ENCODE data around the gene CCDC28A.
"Not testable (repeated sequence)": the region's sequence is repeated elsewhere in the genome, so short reads cannot be mapped to it uniquely, and the experiment has no call there.

The CCDC28A gene

DNA sequence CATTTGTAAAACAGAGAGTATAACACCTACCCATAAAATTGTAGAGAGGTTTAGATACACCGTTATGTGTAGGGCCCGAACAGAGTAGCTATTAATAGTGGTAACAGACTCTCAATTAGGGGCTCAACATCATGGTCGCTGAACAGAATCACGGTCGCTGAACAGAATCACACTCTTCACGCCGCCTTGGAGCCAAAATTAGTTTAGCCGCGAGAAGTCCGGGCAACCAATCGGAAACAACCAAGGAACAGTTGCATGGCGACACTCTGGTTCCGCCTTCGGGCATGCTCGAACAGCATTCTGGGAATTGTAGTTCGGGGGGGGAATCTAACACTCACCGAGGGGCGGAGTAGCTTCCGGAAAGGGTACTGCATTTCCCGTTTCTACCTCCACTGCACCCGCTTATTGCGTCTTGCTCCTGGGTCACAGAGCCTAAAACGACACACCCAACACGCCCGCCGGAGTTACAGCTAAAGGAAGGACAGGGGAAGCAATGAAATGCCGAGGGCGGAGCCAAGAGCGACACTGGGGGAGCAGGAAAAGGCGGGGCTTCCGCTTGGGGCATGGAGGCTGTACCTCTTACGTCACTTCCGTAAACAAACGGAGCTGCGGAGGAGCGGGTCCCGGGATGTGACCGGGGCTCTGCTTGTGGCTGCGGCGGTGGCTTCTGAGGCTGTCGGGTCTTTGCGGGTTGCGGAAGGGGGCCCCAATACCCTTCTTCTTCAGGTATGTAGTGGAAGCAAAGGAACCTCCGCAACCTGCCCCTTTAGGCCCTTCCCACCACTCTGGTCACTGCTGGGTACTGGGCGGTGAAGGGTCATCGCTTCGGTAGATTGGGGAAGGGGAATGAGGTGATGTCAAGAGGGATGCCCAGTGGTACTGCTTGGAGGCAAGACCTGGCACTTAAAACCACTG is at the start of gene CCDC28A:
Gene CCDC28A (plus strand): TSS at position 593 of the 915 bp plus-strand sequence. CDS start 2,352 bp downstream, outside the sequence.
- peak; percentile 79 to 80 for DNase-seq (ENCODE audit: low read depth in 2 of 2)

DNA sequence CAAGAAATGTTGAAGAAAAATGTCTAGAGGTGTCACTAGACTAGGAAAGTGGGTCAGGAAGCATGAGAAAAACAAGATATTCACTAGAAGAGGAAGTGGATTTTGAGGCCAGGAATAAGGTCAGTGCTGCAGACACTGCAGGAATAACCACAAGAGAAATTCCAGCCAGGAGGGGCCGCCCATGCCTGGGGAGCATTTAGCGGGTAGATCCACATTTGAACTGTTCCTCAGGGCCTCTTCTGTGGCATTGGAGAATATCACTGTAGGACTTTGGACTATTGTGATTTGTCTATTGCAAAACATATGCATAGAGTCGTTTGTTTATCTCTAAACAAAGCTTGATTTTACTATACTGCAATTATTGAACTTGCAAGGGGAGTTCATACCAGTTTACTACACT is 49.6 kb upstream of the CCDC28A start:
- DNase-seq (ENCODE audit: low read depth in 2 of 2): no peak

GRCh38 chr6:138726066-138726756 is 47.4 kb upstream of the CCDC28A start:
- DNase-seq (ENCODE audit: low read depth in 2 of 2): no peak

GRCh38 chr6:138726757-138727097 is 46.8 kb upstream of the CCDC28A start:
- DNase-seq (ENCODE audit: low read depth in 2 of 2): no peak

DNA sequence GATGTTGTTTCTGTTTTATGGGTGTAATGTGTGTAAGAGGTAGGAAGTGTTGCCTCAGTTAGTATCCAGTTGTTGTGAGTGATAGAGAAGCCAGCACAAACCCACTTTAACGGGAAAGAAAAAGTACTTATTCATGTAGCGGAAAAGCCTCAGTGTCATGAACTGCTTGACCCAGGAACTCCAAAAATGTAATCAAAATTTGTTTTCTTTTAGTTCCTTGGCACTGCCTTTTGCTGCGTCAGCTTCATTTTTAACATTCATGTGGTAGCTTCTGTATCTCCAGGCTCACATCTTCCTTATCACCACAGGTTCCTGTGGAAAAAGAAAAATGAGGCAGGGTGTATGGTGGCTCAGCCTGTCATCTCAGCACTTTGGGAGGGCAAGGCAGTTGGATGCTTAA is 46.4 kb upstream of the CCDC28A start:
- DNase-seq (ENCODE audit: low read depth in 2 of 2): no peak

GRCh38 chr6:138728662-138729061 is 44.9 kb upstream of the CCDC28A start:
- DNase-seq (ENCODE audit: low read depth in 2 of 2): no peak

DNA sequence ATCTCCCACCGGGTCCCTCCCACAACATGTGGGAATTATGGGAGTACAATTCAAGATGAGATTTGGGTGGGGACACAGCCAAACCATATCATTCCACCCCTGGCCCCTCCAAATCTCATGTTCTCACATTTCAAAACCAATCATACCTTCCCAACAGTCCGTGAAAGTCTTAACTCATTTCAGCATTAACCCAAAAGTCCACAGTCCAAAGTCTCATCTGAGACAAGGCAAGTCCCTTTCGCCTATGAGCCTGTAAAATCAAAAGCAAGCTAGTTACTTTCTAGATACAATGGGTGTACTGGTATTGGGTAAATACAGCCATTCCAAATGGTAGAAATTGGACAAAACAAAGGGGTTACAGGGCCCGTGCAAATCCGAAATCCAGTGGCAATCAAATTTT is 43.5 kb upstream of the CCDC28A start:
- DNase-seq (ENCODE audit: low read depth in 2 of 2): not testable (repeated sequence)

GRCh38 chr6:138734585-138734984 is 39.0 kb upstream of the CCDC28A start:
- no peak for DNase-seq (ENCODE audit: low read depth in 2 of 2)

- DNase-seq (ENCODE audit: low read depth in 2 of 2): no peak
Measured at GRCh38 chr6:138736640-138737039, 36.9 kb upstream of the CCDC28A start.

- DNase-seq (ENCODE audit: low read depth in 2 of 2): no peak
Measured at GRCh38 chr6:138752017-138752416, 21.6 kb upstream of the CCDC28A start.

GRCh38 chr6:138757136-138757535 is 16.4 kb upstream of the CCDC28A start:
- DNase-seq (ENCODE audit: low read depth in 2 of 2): no peak

DNA sequence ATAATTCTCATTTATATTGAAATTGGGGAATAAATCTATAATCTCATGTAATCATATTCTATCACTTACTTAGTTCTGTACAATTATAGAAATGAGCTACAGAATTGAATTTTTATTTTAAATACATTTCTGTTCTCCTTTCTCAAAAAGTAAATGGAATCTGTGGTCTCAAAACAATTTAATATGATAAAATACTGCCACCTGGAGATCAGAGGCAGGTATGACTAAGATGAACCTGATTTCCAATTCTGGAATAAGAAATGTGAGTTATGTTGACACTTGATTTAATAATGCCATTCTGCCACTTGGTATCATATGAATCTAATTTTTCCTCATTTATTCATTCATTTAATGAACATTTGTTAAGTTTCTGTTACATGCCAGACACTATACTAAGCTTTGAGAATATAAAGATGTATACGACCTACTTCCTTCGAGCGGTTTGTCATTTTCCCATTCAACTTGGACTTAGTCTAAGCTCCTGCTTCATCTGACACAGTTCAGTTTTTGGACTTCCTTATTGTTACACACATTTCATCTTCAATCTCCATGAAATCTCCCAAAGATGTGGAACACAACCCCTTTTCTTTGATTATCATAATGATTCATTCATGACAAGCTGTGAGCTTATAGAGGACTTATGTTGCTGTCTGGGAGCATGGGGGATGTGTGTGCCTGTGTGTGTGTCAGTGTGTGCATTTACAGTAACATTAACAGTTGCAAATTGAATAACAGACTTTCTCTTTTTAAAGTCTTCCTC is 7.5 kb upstream of the CCDC28A start:
- DNase-seq (ENCODE audit: low read depth in 2 of 2): no peak

DNA sequence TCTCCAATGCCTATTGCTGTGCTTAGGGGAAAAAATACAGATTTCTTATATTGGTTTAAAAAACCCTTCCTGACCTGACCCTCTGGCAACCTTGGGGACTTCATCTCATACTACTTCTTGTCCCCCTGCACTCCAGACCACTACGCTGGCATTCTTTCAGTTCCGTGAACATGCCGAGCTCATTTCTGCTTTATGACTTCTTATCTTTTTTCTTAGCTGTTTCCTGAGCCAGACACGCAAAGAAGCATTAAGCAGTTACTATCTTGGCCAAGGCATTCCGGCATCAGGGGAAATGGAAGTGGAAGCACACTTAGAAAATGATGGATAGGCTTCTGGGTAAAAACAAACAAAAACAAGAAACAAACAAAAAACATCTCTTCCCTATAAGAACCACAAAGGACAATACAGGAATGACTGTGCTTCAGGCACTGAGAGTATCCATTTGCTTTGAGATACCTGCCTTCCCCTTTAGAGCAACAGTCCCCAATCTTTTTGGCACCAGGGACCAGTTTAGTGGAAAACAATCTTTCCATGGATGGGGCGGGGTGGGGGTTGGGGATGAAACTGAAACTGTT is 4.4 kb upstream of the CCDC28A start:
- DNase-seq (ENCODE audit: low read depth in 2 of 2): no peak

DNA sequence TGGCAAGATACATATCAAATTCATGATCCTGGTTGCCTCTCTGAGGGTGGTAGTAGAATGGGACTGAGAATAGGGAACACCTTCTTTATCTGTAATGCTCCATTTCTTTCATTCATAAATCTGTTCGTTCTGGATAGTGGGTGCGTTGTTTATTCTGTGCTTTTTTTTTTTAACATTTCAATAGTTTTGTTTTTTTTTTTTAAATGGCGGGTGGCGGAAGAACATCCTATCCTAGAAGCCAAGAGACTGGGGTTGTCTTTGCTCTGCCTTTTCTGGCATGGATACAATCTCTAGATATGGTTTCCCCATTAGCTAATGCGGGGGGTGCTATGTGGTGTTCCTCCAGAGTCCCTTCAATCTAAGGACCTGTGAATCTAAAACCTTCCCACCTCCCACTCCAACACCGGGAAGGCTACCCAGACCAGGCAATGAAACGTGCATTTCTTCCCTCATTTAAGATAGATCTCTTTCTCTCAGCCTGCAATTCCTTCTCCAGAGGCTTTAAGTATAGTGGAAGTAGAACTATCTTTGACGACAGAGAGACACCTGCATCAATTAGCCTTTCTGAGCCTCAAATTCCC is 883 bp upstream of the CCDC28A start:
- no peak for DNase-seq (ENCODE audit: low read depth in 2 of 2)

- DNase-seq (ENCODE audit: low read depth in 2 of 2): no peak
Measured at GRCh38 chr6:138774370-138774769, 801 bp downstream of the CCDC28A start.

DNA sequence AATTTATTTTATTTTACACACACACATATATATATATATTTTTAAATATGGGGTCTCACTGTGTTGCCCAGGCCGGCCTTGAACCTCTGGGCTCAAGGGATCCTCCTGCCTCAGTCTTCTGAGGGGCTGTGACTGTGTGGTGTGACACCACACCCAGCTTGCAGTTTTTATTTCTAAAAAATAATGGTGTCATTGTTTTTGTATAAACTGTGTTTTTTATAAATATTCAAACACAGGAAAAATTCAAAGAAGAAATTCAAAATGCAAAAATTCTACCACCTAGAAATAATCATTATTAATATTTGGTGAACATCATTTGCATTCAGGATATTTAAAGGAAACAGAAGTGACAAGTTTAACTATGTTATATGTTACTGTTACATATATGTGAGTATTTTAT is 3.1 kb downstream of the CCDC28A start:
- no peak for DNase-seq (ENCODE audit: low read depth in 2 of 2)

DNA sequence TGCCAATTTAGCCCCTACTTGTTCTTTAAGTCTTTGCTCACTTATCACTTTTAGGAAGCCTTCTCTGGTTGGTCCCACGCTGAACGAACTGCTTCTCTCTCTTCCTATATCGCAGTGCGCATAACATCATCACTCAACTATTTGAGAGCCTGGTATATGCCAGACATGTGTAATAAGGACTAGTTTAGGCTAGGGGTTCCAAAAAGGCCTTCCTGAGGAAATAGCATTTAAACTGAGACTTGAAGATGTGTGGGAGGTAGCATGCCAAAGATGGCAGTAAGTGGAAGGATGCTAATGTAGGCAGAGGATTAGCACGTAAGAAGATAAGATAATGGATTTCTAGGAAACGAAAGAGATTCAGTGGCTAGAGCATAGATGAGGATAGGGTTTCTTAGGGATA is 4.8 kb downstream of the CCDC28A start:
- DNase-seq (ENCODE audit: low read depth in 2 of 2): no peak

- no peak for DNase-seq (ENCODE audit: low read depth in 2 of 2)
Measured at GRCh38 chr6:138782243-138782642, 8.7 kb downstream of the CCDC28A start.

DNA sequence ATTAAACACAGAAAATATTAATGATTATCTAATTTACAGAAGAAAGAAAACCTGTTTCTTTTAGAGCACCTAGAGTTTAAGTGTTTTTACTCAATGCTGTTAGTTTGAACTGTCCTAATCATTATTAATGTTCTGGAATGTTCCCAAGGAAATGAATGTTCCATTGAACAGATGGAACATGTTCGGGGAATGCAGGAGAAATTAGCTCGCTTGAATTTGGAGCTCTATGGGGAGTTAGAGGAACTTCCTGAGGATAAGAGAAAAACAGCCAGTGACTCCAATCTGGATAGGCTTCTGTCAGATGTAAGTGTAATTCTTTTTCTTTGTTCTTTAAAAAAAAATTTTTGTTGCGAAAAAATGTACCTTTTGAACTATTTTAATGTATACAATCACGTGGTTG is 11.5 kb downstream of the CCDC28A start:
- no peak for DNase-seq (ENCODE audit: low read depth in 2 of 2)

DNA sequence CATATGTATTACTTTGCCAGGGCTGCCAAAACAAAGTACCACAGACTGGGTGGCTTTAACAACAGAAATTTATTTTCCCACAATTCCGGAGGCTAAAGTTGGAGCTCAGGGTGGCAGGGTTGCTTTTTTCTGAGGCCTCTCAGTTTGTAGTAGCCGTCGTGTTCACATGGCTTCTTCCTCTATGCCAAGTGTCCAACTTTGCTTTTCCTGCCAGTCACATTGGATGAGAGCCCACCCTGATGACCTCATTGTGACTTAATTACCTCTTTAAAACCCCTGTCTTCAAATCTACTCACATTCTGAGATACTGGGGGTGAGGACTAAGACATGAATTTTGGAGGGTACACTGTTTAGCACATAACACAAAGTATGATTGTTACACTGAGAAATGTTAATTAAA is 12.4 kb downstream of the CCDC28A start:
- no peak for DNase-seq (ENCODE audit: low read depth in 2 of 2)

GRCh38 chr6:138787138-138787537 is 13.6 kb downstream of the CCDC28A start:
- no peak for DNase-seq (ENCODE audit: low read depth in 2 of 2)
